Left ventricle myocardium inferior (tissue), 1 donor: Measurements from ENCODE around the gene TMUB2. TPM values are rescaled to one million over a fixed set of nuclear protein-coding genes. Genes with fewer than 3 reads are reported as not detected.

Experiments
- DNase-seq: peaks from one replicate; pipeline ENCODE4 v3.0.0-alpha.2; 2020
- H3K27ac ChIP-seq: fragments of 200-600 bp; replicated peaks from 2 replicates; pipeline ENCODE4 v1.8.0; 2021
- H3K27me3 ChIP-seq: fragments of 200-600 bp; 2 replicates; pipeline ENCODE4 v1.8.0; 2021; ENCODE audit warnings: low read depth
- H3K36me3 ChIP-seq: fragments of 200-600 bp; 2 replicates; pipeline ENCODE4 v1.8.0; 2021
- H3K4me1 ChIP-seq: fragments of 200-600 bp; 2 replicates; pipeline ENCODE4 v1.8.0; 2021
- H3K4me3 ChIP-seq: fragments of 200-600 bp; 2 replicates; pipeline ENCODE4 v1.8.0; 2021; ENCODE audit warnings: mild to moderate bottlenecking, moderate library complexity
- H3K9me3 ChIP-seq: fragments of 200-600 bp; replicated peaks from 2 replicates; pipeline ENCODE4 v1.8.0; 2021
- CTCF ChIP-seq: fragments of 200-600 bp; IDR thresholded peaks from 2 replicates; pipeline ENCODE4 v1.8.0; 2021; ENCODE audit warnings: antibody characterized with exemption, mild to moderate bottlenecking, borderline replicate concordance
- intact Hi-C: fragments of 100-400 bp; cut with micrococcal nuclease; formaldehyde crosslinking; loops from one replicate; pipeline ENCODE4 v1.11.0; 2022
- total RNA-seq: library from RNA; stranded (reverse); fragmentation: NEBNext Ultra II Directional; extraction: Animal tissue kit (Norgen Biotek cat#: 25700); gene quantifications from one replicate; pipeline ENCODE4 v1.2.1, GENCODE V29; 2021
- donor health status: DM: no; HTN: yes; CAD: no; lungs with severe emphysema.

TMUB2 gene
- total RNA-seq, 1 donor from 2014 or later, result 20.9 TPM

GRCh38 chr17:44159519-44160210, 27.1 kb upstream of the TMUB2 start:
- no peak for TF ChIP-seq CTCF
- H3K36me3 ChIP-seq, result no peaks in the 10 kb centered on the region
- DNase-seq, result no peak
- no peak overlapping the region for H3K27ac ChIP-seq
- H3K4me3 ChIP-seq, result no peak overlapping the region
- no peaks in the 10 kb centered on the region for H3K27me3 ChIP-seq
- intact Hi-C loops, result no loop called here
- H3K4me1 ChIP-seq, result no peaks in the 10 kb centered on the region
- H3K9me3 ChIP-seq, result no peaks in the 10 kb centered on the region

- Histone ChIP-seq H3K4me3 (no peak overlapping the region), H3K27ac (no peak overlapping the region), H3K27me3 (no peaks in the 10 kb centered on the region), H3K4me1 (peaks cover 14% of the 10 kb centered on the region), H3K9me3 (no peaks in the 10 kb centered on the region), H3K36me3 (no peaks in the 10 kb centered on the region)
- TF ChIP-seq CTCF, result no peak
- intact Hi-C loops, result no loop called here
- no peak for DNase-seq
Measured at GRCh38 chr17:44164476-44164875, 22.3 kb upstream of the TMUB2 start.

DNA sequence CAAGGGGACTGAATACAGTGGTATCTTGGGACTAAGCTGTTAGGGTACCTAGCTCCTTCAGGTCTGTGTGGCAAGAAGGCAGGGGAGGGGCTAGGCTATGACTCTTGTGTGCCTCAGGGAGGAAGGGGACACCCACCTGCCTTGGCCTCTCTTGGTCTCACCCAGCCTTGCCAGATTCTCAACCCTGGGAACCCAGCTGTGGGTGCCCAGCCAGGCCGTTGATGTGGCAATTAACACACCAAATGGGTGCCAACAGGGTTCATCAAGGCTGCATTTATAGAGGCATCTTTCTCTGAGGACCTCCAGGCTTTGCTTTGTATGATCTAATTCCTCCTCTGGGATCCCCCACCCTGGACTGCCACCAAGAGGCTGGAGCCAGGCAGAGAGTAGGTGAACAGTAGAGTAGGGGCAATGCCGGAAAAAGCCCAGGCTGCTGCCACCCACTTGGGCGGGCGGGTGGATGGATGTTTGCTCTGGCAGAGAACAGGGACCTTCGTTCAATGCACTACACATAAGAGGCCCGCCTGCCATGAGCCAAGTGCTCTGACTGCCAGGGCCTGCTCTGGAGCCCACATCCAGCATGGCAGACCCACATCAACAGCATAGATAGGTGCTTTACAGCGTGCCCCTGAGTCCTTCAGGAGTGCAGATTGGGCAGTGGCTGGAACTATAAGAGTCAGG, 19.5 kb upstream of the TMUB2 start:
- H3K4me1 ChIP-seq, result peaks cover 40% of the 10 kb centered on the region
- no peaks in the 10 kb centered on the region for H3K9me3 ChIP-seq
- no peaks in the 10 kb centered on the region for H3K27me3 ChIP-seq
- no peaks in the 10 kb centered on the region for H3K36me3 ChIP-seq
- no peak for TF ChIP-seq CTCF
- intact Hi-C loops, result no loop called here
- no peak overlapping the region for H3K4me3 ChIP-seq
- no peak for DNase-seq
- peak overlapping the region; percentile 71 for H3K27ac ChIP-seq

GRCh38 chr17:44170135-44170498, 16.7 kb upstream of the TMUB2 start:
- no peak for DNase-seq
- H3K27me3 ChIP-seq, result no peaks in the 10 kb centered on the region
- H3K36me3 ChIP-seq, result no peaks in the 10 kb centered on the region
- intact Hi-C loops, result no loop called here
- no peak for TF ChIP-seq CTCF
- peak overlapping the region; percentile 91 for H3K27ac ChIP-seq
- H3K4me3 ChIP-seq, result peak overlapping the region; percentile 68
- H3K9me3 ChIP-seq, result no peaks in the 10 kb centered on the region
- H3K4me1 ChIP-seq, result peaks cover 42% of the 10 kb centered on the region

DNA sequence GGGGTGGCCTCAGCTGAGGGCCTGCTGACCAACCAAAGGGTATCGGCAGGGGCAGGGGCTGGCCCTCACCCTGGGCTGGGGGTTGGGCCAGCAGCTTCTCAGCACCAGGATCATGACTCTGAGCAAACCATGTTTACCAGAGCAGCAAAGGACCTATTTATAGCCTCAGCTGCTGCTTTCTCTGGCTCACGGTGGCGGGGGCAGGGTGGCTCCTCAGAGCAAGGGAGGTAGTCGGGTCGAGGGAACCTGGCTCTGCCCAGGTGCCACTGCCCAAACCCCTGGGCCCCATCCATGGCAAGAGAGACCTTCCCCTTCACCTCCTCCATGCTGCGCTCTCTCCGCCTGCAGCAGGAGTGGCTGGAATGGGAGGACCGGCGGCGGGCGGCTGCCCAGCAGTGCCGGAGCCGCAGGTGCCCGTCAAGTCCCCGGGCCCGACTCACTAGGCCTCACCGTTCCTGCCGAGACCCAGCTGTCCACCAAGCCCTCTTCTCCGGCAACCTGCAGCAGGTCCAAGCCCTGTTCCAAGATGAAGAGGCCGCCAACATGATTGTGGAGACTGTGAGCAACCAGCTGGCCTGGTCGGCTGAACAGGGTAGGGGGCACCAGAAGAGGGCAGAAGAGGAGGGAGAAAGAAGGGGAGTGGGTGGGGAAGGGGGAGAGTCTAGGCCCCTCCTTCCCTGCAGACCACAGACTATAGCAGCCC, 16.1 kb upstream of the TMUB2 start, which contains the start of gene ASB16:
Gene ASB16 (plus strand): TSS at position 206 of the 703 bp plus-strand sequence. CDS start 86 bp downstream, at position 292.
- Histone ChIP-seq H3K36me3 (peaks cover 5% of the 10 kb centered on the region), H3K27me3 (no peaks in the 10 kb centered on the region), H3K9me3 (no peaks in the 10 kb centered on the region), H3K4me3 (peak within 1 kb of the TSS; percentile 68), H3K4me1 (peaks cover 42% of the 10 kb centered on the region), H3K27ac (peak within 1 kb of the TSS; percentile 91)
- intact Hi-C loops, result no loop called here
- DNase-seq, result peak; percentile 50
- TF ChIP-seq CTCF, result peak; percentile 27
